SHP77 (cell line): Measurements from ENCODE around the gene YDJC.
"Not testable (repeated sequence)": the region's sequence is repeated elsewhere in the genome, so short reads cannot be mapped to it uniquely, and the experiment has no call there.

Experiments used
- DNase-seq, 2 experiments: peaks; one replicate each; lab custom pipeline; 2025; lab: John Stamatoyannopoulos, UW

Gene YDJC, protein sequence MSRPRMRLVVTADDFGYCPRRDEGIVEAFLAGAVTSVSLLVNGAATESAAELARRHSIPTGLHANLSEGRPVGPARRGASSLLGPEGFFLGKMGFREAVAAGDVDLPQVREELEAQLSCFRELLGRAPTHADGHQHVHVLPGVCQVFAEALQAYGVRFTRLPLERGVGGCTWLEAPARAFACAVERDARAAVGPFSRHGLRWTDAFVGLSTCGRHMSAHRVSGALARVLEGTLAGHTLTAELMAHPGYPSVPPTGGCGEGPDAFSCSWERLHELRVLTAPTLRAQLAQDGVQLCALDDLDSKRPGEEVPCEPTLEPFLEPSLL

DNA sequence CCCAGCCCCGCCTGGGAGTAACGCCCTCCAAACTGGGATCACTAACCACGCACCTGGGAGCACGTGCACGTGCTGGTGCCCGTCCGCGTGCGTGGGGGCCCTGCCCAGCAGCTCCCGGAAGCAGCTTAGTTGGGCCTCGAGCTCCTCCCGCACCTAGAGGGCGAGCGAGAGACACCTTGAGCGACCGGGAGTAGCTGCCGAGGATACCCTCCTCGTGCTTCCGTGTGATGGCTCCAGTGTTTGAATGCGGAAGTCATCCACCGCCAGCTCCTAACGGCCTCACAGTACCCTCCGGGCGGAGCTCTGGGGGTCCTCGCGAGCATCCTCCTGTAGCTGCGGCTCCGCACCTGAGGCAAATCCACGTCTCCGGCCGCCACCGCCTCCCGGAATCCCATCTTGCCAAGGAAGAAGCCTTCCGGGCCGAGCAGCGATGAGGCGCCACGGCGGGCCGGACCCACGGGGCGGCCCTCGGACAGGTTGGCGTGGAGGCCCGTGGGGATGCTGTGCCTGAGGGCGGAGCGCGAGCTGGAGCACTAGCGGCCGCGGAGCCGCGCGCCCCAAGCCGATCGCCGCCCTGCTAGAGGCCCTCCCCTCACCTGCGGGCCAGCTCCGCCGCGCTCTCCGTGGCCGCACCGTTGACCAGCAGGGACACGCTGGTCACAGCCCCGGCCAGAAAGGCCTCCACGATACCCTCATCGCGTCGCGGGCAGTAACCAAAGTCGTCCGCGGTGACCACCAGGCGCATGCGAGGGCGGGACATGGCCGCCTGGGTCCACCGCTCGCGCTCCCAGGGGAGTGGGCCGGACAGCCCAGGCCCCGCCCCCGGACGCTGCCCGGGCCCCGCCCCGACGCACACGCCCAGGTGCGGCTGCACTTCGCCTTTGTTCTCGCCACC, at the start of gene YDJC:
Gene YDJC, minus strand, starts transcription at position 768 of the 895 bp plus-strand sequence. Its CDS starts 8 bp downstream, at position 760.
- peak; percentile 90 to 95 for DNase-seq

DNA sequence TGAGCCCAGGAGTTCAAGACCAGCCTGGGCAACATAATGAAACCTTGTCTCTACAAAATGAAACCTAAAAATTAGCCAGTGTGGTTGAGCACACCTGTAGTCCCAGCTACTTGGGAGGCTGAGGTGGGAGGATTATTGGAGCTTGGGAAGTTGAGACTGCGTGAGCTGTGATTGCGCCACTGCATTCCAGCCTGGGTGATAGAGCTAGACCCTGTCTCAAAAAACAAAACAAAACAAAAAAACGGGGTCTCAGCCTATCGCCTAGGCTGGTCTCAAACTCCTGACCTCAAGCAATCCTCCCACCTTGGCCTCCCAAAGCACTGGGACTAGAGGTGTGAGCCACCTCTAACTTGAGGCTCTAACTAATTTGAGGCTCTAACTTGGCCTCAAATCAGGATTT, 49.6 kb upstream of the YDJC start:
- no peak for DNase-seq

DNA sequence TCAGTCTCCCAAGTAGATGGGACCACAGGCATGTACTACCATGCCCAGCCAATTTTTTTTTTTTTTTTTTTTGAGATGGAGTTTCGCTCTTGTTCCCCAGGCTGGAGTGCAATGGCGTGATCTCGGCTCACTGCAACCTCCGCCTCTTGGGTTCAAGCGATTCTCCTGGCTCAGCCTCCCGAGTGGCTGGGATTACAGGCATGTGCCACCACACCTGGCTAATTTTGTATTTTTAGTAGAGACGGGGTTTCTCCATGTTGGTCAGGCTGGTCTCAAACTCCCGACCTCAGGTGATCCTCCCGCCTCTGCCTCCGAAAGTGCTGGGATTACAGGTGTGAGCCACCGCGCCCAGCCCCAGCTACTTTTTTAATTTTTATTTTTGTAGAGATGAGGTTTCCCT, 49.0 kb upstream of the YDJC start:
- DNase-seq: not testable (repeated sequence)

DNA sequence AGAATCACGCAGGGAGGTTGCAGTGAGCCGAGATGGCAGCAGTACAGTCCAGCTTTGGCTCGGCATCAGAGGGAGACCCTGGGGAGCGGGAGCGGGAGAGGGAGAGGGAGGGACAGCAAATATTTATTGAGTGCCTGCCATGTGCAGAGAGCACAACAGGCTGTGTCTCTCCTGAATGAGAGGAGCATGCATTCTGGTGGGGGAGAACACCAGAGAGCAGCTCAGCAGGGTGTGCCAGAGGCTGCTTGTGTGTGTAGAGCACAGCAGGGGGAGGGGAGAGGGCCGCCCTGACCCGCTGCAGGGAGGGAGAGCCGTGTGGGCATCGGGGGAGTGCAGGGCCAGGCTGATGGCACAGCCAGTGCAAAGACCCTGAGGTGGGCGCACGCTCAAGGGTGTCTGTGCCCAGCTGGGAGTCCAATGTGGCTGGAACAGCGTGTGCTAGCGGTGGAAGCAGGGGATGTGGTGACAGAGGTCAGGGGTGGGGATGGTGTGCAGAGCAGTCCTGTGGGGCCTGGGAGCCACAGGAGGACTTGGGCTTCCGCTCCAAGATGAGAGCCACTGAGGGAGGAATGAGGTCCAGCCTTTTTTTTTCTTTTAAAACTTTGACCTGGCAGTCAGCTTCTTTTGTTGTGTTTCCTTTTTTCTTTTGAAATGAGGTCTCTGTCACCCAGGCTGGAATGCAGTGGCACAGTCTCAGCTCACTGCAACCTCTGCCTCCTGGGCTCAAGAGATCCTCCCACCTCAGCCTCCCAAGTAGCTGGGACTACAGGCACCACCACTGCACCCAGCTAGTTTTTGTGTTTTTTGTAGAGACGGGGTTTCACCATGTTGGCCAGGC, 48.0 kb upstream of the YDJC start:
- no peak for DNase-seq

DNA sequence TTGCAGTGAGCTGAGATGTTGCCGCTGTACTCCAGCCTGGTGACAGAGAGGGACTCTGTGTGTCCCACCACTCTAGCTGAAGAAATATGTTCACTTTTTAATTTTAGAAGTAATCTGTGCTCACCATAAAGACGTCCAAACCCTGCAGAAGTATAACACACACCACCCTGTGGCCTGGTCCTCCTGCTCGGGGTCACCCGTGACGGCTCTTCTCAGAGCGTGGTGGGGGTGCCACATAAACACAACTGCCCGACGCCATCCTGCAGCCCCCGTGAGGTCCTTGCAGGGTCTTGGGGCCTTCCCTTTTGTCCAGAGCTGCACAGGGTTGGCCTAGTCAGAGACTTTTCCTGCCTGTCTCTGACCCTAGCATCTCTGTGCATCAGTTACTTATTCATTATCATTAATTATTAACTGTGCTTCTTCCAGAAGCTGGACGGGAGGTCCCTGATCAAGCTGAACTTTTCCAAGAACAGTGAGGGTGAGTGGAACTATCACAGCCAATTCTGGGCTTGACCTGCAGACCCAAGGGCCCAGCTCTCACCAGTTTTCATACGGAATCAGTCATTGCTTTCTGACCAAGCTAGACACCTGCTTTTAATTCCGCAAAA, 44.9 kb upstream of the YDJC start:
- no peak for DNase-seq

DNA sequence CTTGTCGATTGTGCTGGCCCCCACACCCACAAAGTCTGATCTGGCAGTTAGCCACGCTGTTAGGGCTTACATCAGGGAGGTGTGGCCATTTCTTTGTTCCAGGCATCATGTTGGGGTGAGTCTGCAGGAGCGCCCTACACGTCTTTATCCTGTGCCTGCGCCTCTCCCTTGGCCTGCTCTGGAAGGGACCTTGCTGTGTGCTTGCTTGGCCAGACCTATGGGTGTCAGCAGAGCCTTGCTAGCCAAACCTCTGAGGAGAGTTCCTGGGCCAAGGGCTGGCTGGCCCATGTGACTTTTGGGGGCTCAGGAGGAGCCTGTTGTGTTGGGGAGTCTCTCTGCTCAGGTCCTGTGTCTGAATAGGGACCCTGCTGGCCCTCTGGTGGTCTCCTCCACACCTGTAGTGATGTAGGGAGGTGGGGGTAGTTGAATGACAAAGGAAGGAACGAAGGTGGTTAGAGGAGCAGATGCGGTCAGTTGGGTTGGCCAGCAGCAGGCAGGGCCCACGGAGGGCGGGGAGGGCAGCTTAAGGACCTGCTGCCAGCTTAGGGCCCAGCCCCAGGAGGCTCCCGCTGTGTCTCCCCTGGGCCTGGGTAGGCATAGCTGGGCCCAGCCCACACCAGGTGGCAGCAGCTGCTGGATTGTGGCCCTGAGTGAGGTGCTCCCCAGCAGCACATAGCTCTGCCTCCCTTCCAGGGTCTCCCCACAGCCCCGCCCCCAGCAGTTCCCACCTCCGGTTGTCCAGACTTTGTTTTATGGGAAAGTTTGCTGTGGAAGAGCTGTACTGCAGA, 43.9 kb upstream of the YDJC start:
- DNase-seq: no peak

DNA sequence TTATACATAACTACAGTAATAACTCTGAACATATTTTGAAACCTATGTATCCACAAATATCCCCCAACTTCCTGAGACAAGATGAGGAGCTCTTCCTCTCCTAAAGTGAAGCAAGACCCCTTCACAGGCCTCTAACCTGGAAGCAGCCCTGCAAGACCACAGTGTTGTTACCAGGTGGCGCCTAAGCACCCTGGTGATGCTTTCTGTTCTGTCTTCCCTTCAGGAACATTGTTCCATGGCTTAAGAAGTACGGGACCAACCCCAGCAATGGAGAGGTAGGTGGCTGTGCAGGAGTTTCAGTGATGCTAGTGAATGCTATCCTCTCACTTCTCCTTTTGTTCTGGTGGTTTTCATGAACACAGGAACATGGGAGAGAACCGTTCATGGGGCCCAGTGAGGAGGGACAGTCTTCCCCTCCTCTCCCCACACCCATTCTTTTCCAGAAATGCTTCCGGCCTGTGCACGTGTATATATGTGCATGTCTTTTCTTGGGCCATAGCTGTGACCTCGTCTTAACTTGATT, 42.3 kb upstream of the YDJC start:
- no peak for DNase-seq

DNA sequence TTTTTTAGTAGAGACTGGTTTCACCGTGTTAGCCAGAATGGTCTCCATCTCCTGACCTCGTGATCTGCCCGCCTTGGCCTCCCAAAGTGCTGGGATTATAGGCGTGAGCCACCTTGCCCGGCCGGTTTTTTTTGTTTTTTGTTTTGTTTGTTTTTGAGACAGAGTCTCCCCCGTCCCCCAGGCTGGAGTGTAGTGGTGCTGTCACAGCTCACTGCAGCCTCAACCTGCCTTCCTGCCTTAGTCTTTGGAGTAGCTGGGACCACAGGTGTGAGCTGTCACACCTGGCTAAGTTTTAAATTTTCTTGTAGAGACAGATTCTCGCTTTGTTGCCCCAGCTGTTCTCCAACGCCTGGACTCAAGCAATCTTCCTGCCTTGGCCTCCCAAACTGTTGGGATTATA, 39.2 kb upstream of the YDJC start:
- DNase-seq: no peak

DNA sequence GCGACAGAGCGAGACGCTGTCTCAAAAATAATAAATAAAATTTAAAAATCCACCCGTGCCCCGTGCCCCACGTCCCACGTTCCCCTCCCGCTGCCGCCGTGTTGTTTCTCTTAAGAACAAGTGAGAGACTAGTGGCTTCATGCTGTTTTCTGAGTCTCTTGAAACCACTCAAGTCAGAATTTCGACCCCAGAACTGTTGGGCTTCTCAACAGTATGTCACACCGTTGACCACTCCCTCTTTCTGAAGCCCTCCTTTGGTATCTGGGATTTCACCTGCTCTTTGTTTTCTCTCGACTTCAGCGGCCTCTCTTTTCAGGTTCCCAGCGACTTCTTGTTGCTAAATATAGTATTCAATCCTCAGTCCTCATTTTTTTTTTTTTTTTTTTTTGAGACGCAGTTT, 37.0 kb upstream of the YDJC start:
- DNase-seq: no peak

DNA sequence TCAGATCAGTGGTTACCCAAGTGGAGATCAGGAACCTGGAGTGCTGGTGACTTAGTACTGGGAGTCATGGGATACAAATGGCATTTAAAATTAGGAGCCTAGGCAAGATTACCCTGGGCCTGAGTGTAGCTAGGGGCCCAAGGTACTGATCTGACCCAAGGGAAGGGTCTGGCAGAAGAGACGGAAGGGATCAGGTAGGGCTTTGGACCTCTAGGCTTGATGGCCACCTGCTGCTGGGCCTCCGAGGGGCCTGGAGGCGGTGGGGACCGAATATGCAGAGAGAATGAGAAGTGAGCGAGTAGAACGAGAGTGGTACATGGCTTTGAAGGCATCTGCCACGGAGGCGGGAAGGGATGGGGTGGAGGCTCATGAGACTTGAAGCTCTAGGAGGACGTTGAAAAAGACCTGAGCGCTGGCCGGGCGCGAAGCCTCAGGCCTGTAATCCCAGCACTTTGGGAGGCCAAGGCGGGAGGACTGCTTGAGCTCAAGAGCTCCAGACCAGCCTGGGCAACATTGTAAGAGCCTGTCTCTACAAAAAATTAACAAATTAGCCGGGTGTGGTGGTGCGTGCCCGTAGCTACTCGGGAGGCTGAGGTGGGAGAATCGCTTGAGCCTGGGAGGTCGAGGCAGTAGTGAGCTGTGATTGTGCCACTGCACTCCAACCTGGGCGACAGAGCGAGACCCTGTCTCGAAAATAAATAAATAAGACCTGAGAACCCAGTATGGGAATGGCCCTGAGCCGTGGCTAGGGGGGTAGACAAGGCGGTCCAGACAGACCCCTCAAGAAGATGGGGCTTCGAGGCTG, 35.4 kb upstream of the YDJC start:
- no peak for DNase-seq

DNA sequence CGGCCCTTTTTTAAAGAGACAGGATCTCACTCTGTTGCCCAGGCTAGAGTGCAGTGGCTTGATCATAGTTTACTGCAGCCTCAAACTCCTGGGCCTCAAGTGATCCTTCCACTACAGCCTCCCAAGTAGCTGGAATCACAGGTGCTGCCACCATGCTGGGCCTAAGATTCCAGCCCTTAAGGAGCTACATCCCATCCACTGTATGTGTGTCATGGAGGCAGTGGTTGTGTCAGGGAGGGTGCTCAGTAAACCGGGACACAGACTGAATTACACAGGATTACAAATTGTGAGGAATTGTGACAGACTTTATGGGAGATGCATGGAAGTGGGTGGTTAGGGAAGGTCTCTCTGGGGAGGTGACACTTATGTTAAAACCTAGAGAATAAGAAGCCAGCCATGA, 33.9 kb upstream of the YDJC start:
- DNase-seq: no peak

DNA sequence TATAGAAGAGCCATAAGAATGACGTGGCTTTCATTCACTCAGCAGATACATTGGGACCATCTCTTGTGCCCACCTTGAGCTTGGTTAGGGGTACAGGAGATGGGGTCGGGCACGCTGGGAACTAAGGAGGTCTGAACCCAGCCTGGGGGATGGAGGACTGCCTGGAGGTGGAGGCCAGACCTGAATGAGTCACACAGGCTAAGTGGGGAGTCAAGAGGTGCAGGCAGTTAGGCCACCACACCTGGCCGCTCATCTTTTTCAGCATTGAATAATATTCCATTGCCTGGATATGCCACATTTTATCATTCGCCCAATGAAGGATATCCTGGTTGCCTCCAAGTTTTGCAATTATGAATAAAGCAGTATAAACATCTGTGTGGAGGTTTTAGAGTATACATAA, 32.2 kb upstream of the YDJC start:
- no peak for DNase-seq

DNA sequence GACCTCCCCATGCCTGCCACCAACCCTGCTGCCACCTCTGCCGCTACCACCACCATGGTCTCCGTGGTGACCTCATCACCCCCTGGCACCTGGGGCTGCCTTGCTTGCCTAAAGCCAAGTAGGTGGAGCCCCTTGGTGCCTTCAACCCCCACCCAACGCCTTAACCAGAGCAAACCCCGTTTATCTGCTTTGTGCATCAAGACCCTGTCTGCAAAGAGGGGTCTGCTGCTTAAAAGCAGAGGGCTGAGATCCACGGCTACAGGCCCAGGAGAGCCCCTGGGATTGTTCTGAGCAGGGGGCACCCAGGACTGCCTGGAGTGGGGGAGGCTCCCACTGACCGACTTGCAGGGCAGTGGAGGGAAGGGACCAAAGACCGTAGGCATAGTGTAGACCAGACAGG, 31.1 kb upstream of the YDJC start:
- DNase-seq: no peak

DNA sequence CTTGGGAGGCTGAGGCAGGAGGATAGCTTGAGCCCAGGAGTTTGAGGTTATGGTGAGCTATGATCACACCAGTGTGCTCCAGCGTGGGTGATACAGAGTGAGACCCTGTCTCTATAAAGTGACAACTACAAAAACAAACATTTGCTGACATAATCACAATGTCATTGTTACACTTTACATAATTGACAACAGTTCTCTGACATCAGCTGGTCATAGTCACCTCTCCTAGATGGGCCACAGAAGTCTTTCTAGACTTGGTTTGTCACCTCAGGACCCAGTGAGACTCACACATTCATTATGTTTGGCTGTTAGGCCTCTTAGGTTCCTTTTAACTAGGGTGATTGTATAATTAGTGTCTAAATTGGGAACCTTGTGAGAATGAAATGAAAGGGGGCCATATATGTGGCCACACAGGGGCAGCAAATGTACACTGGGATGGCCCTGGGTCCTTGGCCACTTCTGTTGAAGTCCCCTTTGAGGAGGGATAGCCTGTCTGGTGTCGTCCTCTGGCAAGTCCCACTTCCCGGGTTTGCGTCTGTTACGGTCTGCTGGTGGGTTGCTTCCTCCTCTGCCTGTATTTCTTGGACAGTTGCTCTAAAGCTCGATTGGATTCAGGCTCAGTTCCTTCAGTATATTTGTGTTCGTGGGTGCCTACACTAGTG, 30.2 kb upstream of the YDJC start:
- no peak for DNase-seq

DNA sequence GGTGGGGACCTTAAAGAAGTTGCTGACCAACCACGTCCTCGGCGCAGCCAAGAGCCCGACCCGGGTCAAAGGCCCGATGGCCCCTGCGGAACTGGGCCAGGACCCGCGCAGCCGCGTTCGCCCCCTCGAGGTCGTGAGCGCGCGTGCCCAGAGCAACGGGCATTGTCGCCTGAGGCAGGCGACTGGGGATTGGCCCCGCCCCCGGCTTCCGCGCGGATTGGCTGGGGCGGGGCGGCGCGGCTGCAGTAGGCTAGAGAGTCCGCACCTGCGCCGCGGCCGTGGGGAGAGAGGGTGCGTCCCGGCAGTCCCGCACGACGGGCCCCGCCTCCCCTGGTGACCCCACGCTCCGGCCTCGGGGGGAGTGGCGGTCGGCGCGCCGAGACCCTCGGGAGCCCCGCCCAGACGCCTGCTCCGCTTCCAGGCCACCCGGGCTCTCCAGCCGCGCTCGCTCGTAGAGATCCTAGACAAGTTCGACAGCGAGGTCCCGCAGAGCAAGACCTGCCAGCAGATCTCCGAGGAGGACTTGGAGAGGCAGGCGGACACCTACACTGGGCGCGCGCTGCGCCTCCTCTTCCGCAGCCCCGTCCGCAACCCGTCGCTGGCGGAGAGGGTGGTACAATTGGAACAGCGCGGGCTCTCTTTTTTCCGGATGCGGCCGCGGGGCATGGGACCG, 27.7 kb upstream of the YDJC start:
- peak; percentile 71 to 82 for DNase-seq

DNA sequence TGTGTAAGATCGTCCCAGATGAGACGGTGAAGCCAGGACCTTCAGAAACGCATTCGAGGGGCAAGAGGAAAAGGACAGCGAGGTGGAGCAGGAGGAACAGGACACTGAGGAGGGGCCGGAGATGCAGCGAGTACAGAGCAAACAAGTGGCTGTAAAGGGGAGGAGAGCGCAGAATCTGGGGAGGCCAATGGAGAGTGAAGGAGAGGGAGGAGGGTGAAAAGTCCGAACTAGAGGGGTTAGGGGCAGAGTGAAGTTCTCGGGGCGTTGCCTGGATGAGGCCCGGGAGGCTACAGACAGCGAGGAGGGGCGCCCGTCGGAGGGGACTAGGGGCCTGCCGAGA, 27.2 kb upstream of the YDJC start:
- no peak for DNase-seq

DNA sequence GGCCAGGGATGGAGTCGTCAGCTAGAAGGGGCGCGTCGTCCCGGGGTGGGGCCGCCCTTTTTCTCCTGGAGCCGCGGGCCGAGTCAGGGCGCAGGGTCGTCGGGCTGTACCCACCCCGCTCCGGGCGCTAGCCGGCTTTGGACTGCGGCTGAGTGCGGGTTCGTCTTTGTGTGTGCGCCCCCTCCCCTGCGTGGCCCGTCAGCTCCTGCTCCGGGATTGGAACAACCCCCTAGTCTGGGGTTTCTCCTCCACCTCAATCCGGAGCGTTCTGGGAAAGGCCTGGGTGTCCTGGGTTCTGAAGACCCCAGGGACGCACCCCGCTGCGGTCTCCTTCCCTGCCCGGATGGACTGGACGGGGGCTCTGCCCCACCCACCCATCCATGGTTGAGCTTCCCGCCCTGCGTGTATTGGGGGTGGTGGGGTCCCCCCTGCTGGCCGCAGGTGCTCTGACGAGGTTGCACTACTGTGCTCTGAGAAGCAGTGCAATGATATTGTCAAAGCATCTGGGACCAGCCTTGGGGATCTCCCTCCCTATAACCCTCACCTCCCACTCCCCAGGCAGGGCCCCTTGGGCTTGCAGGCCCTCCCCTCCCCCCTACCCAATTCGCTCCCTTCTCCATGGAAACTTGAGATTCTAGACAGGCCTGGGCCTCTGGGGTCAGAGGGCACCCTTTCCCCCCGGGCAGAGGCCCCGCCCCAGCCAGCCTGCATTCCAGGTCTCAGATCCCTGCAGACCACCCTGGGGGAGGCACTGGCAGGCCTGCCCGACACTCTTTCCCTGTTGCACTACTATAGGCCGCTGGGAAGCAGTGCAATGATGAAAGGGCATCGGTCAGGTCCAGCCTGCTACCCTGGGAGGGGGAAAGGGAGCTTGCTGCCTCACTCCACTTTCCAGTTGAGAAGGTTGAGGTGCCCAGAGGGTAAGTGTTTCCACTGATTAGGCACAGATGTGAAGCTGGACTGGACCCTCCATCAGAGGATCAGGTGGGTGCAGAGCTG, 23.0 kb upstream of the YDJC start:
- DNase-seq: no peak
